HEK293T (cell line): ENCODE data around the gene STPG1.

Experiments used
- CTCF ChIA-PET: fragments of 350-600 bp; formaldehyde crosslinking; extraction: SDS; loops from one replicate; lab custom pipeline; 2021; ENCODE audit warnings: antibody characterized with exemption, inconsistent platforms; lab: Yijun Ruan, JAX
- POLR2A ChIA-PET: fragments of 350-600 bp; formaldehyde crosslinking; extraction: SDS; loops from one replicate; lab custom pipeline; 2020; ENCODE audit warnings: antibody characterized with exemption, inconsistent platforms; lab: Yijun Ruan, JAX
- DNase-seq: peaks from one replicate; pipeline ENCODE4 v3.0.0; 2012; ENCODE audit warnings: mixed read lengths; ENCODE audit errors: extremely low spot score
- ARNT ChIP-seq: fragments of 450-650 bp; IDR thresholded peaks from 2 replicates; pipeline ENCODE4 v1.6.1; 2017; ENCODE audit warnings: mild to moderate bottlenecking
- BHLHE40 ChIP-seq: fragments of 450-650 bp; IDR thresholded peaks from 2 replicates; pipeline ENCODE4 v1.6.1; 2016; ENCODE audit warnings: mild to moderate bottlenecking, moderate library complexity, borderline replicate concordance
- CTBP1 ChIP-seq: fragments of 450-650 bp; IDR thresholded peaks from 2 replicates; pipeline ENCODE4 v1.6.1; 2016; ENCODE audit warnings: borderline replicate concordance
- ELF4 ChIP-seq: fragments of 450-650 bp; IDR thresholded peaks from 2 replicates; pipeline ENCODE4 v1.6.1; 2017; ENCODE audit warnings: antibody characterized with exemption
- FOXA1 ChIP-seq: fragments of 450-650 bp; IDR thresholded peaks from 2 replicates; pipeline ENCODE4 v1.6.1; 2016; ENCODE audit warnings: mild to moderate bottlenecking
- FOXK2 ChIP-seq: fragments of 450-650 bp; IDR thresholded peaks from 2 replicates; pipeline ENCODE4 v1.6.1; 2016; ENCODE audit warnings: mild to moderate bottlenecking
- FOXM1 ChIP-seq: fragments of 450-650 bp; IDR thresholded peaks from 2 replicates; pipeline ENCODE4 v1.6.1; 2017; ENCODE audit warnings: mild to moderate bottlenecking, borderline replicate concordance
- HDGF ChIP-seq: fragments of 450-650 bp; IDR thresholded peaks from 2 replicates; pipeline ENCODE4 v1.6.1; 2017; ENCODE audit warnings: antibody characterized with exemption, borderline replicate concordance
- L3MBTL2 ChIP-seq: fragments of 450-650 bp; conservative IDR thresholded peaks from 2 replicates; pipeline ENCODE4 v1.6.1; 2016; ENCODE audit warnings: mild to moderate bottlenecking
- LEF1 ChIP-seq: fragments of 450-650 bp; IDR thresholded peaks from 2 replicates; pipeline ENCODE4 v1.6.1; 2017; ENCODE audit warnings: mild to moderate bottlenecking, borderline replicate concordance
- NFRKB ChIP-seq: fragments of 450-650 bp; IDR thresholded peaks from 2 replicates; pipeline ENCODE4 v1.6.1; 2016; ENCODE audit warnings: mild to moderate bottlenecking, moderate library complexity
- SP1 ChIP-seq: fragments of 450-650 bp; IDR thresholded peaks from 2 replicates; pipeline ENCODE4 v1.6.1; 2017
- SUZ12 ChIP-seq: fragments of 450-650 bp; IDR thresholded peaks from 2 replicates; pipeline ENCODE4 v1.6.1; 2016; ENCODE audit warnings: mild to moderate bottlenecking
- TARDBP ChIP-seq: fragments of 450-650 bp; IDR thresholded peaks from 2 replicates; pipeline ENCODE4 v1.6.1; 2016
- ZNF384 ChIP-seq: fragments of 450-650 bp; IDR thresholded peaks from 2 replicates; pipeline ENCODE4 v1.6.1; 2016
- TF ChIP-seq, protein P1 (sequence below): fragments of 450-650 bp; IDR thresholded peaks from 2 replicates; pipeline ENCODE4 v1.6.1; 2016

Gene STPG1

DNA sequence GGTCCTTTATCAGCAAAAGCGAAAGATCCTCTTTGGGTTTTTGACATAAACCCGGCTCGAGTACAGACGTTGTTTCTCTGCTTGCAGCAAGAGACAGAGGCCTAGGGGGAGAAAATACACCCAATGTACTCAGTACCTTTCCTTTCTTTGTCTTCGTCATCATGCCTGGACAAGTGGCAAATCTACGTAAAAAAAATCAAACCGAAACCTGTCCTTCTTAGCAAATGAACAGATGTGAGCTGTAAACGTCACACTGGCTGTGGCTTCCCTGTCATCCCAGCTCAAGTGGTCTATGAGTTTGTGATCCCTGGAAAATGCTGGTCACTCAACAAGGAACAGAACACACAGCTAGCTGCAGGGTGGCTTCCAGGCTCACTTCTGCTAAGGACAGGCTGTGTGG lies 39.9 kb downstream of the STPG1 start:
- no peak for DNase-seq
- ChIA-PET CTCF (interaction anchor here (0.6 to 1.3 kb wide), 3 partner anchors 17 to 174 kb away, joined by 3 to 4 read pairs (median 4); no protein-coding TSS in a partner anchor), POLR2A (interaction anchor here (1.4 kb wide), 1 partner anchor 9 kb away, joined by 3 read pairs; no protein-coding TSS in a partner anchor)
- TF ChIP-seq FOXA1 (no peak), ELF4 (no peak), SUZ12 (no peak), FOXM1 (no peak), HDGF (no peak), FOXK2 (no peak), ARNT (no peak), ZNF384 (no peak), L3MBTL2 (no peak), CTBP1 (no peak), NFRKB (no peak), SP1 (no peak), LEF1 (no peak), BHLHE40 (no peak), TARDBP (no peak)
- TF ChIP-seq, protein P1, sequence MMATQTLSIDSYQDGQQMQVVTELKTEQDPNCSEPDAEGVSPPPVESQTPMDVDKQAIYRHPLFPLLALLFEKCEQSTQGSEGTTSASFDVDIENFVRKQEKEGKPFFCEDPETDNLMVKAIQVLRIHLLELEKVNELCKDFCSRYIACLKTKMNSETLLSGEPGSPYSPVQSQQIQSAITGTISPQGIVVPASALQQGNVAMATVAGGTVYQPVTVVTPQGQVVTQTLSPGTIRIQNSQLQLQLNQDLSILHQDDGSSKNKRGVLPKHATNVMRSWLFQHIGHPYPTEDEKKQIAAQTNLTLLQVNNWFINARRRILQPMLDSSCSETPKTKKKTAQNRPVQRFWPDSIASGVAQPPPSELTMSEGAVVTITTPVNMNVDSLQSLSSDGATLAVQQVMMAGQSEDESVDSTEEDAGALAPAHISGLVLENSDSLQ, result no peak

DNA sequence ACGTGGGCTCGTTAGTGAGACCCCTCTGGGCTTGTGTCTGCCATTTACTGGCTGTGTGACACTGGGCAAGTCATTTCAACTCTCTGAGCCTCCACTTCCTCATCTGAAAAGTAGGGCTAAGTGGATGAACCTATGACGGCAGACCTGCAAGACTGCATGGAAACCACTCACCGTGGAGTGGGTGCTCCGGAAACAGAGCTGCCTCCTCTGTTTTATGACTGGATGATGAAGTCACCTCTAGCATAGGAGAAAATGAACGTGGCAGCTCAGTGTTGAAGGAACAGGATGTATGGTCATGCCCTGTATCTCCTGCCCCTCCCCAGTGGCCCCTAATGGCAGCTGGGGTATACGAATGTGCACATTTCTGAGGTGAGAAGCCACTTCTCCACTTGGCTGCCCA lies 40.5 kb downstream of the STPG1 start:
- POLR2A ChIA-PET, result interaction anchor here (1.4 kb wide), 1 partner anchor 9 kb away, joined by 3 read pairs; no protein-coding TSS in a partner anchor
- CTCF ChIA-PET, result interaction anchor here (1.2 to 1.3 kb wide), 2 partner anchors 18 to 174 kb away, joined by 4 read pairs; no protein-coding TSS in a partner anchor

DNA sequence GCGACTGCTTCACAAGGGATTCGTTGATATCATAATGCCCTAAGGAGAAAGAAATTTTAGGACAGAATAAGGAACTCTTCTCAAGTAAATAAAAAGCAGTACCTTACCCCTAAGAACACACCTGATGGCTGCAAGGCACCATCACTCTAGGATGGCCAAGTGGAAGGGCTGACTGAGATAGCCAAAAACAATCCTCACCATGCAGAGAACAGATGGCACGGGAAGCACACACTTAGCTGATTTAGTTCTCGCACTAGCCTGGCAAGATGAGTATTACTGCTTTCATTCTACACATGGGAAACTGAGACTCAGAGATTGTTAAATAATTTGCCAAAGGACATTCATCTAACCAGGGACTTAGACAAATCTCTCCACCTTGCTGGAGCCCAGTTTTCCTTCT lies 43.8 kb downstream of the STPG1 start:
- POLR2A ChIA-PET, result no interaction called here
- no peak for TF ChIP-seq L3MBTL2
- no peak for TF ChIP-seq LEF1
- TF ChIP-seq, protein P1, result no peak
- no peak for TF ChIP-seq BHLHE40
- no peak for TF ChIP-seq CTBP1
- TF ChIP-seq FOXA1, result no peak
- no peak for TF ChIP-seq HDGF
- no peak for TF ChIP-seq ARNT
- no peak for TF ChIP-seq ZNF384
- TF ChIP-seq SP1, result no peak
- TF ChIP-seq FOXM1, result no peak
- no peak for DNase-seq
- CTCF ChIA-PET, result no interaction called here

More for the DNA sequence above, 40.5 kb downstream of the STPG1 start:
- TF ChIP-seq FOXM1, result no peak
- TF ChIP-seq FOXA1, result no peak
- no peak for TF ChIP-seq LEF1
- TF ChIP-seq ZNF384, result no peak
- no peak for TF ChIP-seq ARNT
- no peak for TF ChIP-seq NFRKB
- no peak for TF ChIP-seq SP1
- DNase-seq, result no peak

DNA sequence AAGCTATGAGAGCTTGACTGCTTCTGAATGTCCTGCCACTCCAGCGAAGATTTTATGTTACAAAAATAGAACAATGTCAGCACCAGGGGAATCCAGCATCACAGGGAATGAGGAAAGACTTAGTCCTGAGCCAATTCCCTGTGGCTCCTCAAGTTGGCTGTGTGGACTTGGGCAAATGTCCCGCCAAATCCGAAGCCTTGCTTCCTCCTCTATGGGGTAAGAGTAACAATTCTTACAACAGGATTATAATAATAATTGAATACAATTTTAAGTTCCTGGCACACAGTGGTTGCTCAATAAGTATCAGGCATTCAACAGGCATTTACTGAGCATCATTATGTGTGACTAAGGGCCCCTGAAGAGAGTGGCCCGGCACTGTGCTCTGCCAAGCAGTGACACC lies 44.4 kb downstream of the STPG1 start:
- DNase-seq, result no peak
- ChIA-PET CTCF (no interaction called here), POLR2A (no interaction called here)
- TF ChIP-seq LEF1 (no peak), ELF4 (no peak), BHLHE40 (no peak), TARDBP (no peak), FOXM1 (no peak), HDGF (no peak), NFRKB (no peak), SP1 (no peak), CTBP1 (no peak), L3MBTL2 (no peak), FOXK2 (no peak), ZNF384 (no peak), ARNT (no peak), SUZ12 (no peak), FOXA1 (no peak)
- TF ChIP-seq, protein P1, result no peak

DNA sequence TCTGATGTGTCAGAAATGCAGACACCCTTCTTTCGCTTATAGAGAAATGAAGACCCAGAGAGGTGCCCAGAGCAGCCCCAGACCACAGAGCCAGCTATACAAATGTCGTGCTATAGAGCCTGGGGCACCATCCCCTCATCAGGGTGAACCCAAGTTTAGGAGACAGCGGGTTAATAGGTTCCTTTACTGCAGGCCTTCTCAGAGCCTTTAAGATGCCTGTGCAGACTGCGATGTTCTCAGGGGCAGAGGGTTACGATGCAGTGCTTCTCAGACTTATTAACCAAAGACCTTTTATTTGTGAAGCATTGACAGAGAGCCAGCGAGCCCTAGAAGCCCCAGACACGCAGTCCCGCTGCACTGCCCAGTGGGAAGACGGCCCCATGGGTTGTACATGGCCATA lies 46.9 kb downstream of the STPG1 start:
- no peak for DNase-seq
- CTCF ChIA-PET, result no interaction called here
- POLR2A ChIA-PET, result no interaction called here
- TF ChIP-seq LEF1, result no peak
- no peak for TF ChIP-seq L3MBTL2
- TF ChIP-seq NFRKB, result no peak
- no peak for TF ChIP-seq HDGF
- no peak for TF ChIP-seq BHLHE40
- no peak for TF ChIP-seq FOXA1
- no peak for TF ChIP-seq TARDBP
- TF ChIP-seq ELF4, result no peak
- no peak for TF ChIP-seq CTBP1
- TF ChIP-seq FOXK2, result no peak
- no peak for TF ChIP-seq SP1
